OCI-LY7 (cell line): ENCODE measurements around the gene MINDY4. TPM values are rescaled to one million over a fixed set of nuclear protein-coding genes. Genes with fewer than 3 reads are reported as not detected.

Experiments
- BruUV-seq: library from RNA; stranded (reverse); fragments of 400-500 nt; replicated peaks from 2 replicates; lab custom pipeline; 2021; lab: Mats Ljungman, UMichigan
- CTCF ChIA-PET: fragments of 300-600 bp; sonication (Branson Sonifier 250); formaldehyde crosslinking; loops from one replicate; lab custom pipeline; 2022; ENCODE audit warnings: antibody characterized with exemption; ENCODE audit not compliant: unreplicated experiment; lab: Charles Lee
- POLR2A ChIA-PET: fragments of 300-600 bp; sonication (Branson Sonifier 250); formaldehyde crosslinking; loops from one replicate; lab custom pipeline; 2022; ENCODE audit warnings: antibody characterized with exemption; lab: Charles Lee
- DNase-seq: peaks from one replicate; pipeline ENCODE4 v3.0.0-alpha.2; 2015; ENCODE audit warnings: low spot score
- H2AFZ ChIP-seq: fragments of 200-600 bp; sonication (generic), shearing (Covaris generic); 2 replicates; pipeline ENCODE4 v1.6.1; 2014; ENCODE audit warnings: mild to moderate bottlenecking, antibody characterized with exemption, low read length, moderate library complexity
- H3K27ac ChIP-seq: fragments of 200-600 bp; sonication (generic); 2 replicates; pipeline ENCODE4 v1.5.1; 2014; ENCODE audit warnings: mixed run types, low read depth, mild to moderate bottlenecking, moderate library complexity, low read length, inconsistent platforms; ENCODE audit not compliant: poor library complexity, severe bottlenecking
- H3K36me3 ChIP-seq: fragments of 200-600 bp; sonication (generic); 2 replicates; pipeline ENCODE4 v1.6.1; 2014; ENCODE audit warnings: mild to moderate bottlenecking, antibody characterized with exemption, low read length, moderate library complexity, mixed read lengths; ENCODE audit not compliant: insufficient read depth
- H3K4me1 ChIP-seq: fragments of 200-600 bp; sonication (generic); 2 replicates; pipeline ENCODE4 v1.5.1; 2014; ENCODE audit warnings: mild to moderate bottlenecking, low read length; ENCODE audit not compliant: insufficient read depth, poor library complexity, severe bottlenecking
- H3K4me2 ChIP-seq: fragments of 200-600 bp; sonication (generic); 2 replicates; pipeline ENCODE4 v1.6.1; 2014; ENCODE audit warnings: mild to moderate bottlenecking, low read length
- H3K4me3 ChIP-seq: fragments of 200-600 bp; sonication (generic); 2 replicates; pipeline ENCODE4 v1.5.1; 2014; ENCODE audit warnings: mild to moderate bottlenecking, low read depth, low read length; ENCODE audit not compliant: poor library complexity, severe bottlenecking
- H3K79me2 ChIP-seq: fragments of 200-600 bp; sonication (generic); 2 replicates; pipeline ENCODE4 v1.6.1; 2016; ENCODE audit warnings: low read depth, mild to moderate bottlenecking, low read length, moderate library complexity, mixed read lengths; ENCODE audit not compliant: insufficient read depth
- H3K9me2 ChIP-seq: fragments of 200-600 bp; sonication (generic); 2 replicates; pipeline ENCODE4 v1.6.1; 2016; ENCODE audit warnings: mild to moderate bottlenecking, low read length, mixed read lengths; ENCODE audit not compliant: insufficient read depth
- H3K9me3 ChIP-seq: fragments of 200-600 bp; sonication (generic); 2 replicates; pipeline ENCODE4 v1.6.1; 2014; ENCODE audit warnings: mild to moderate bottlenecking, mixed run types, low read length, mixed read lengths
- H4K20me1 ChIP-seq: fragments of 200-600 bp; sonication (generic); 2 replicates; pipeline ENCODE4 v1.6.1; 2014; ENCODE audit warnings: mild to moderate bottlenecking, antibody characterized with exemption, low read length, moderate library complexity, mixed read lengths; ENCODE audit not compliant: insufficient read depth
- EZH2phosphoT487 ChIP-seq: fragments of 200-600 bp; sonication (generic); IDR thresholded peaks from 2 replicates; pipeline ENCODE4 v1.6.1; 2018; ENCODE audit warnings: low read depth, borderline replicate concordance, mild to moderate bottlenecking, mixed run types, antibody characterized with exemption, low read length, moderate library complexity, mixed read lengths
- intact Hi-C: fragments of 100-400 bp; cut with micrococcal nuclease; formaldehyde crosslinking; loops from one replicate; pipeline ENCODE4 v1.10.0; 2022; ENCODE audit not compliant: unreplicated experiment
- total RNA-seq, 2 experiments: library from RNA; depleted of rRNA in 1 of 2; stranded (reverse); fragments of >200 nt in 1 of 2; shearing (Covaris generic) in 1 of 2; gene quantifications; 2 replicates each; pipeline ENCODE4 v1.2.3, GENCODE V29; 2014 to 2022
- TF ChIP-seq, protein P1 (sequence below): fragments of 200-600 bp; sonication (generic); conservative IDR thresholded peaks from 2 replicates; pipeline ENCODE4 v1.5.1; 2014; ENCODE audit warnings: mild to moderate bottlenecking, antibody characterized with exemption, low read length, moderate library complexity, mixed read lengths

The MINDY4 gene
- total RNA-seq, 2 experiments from 2014 or later = 0.86 TPM; not detected in 1

DNA sequence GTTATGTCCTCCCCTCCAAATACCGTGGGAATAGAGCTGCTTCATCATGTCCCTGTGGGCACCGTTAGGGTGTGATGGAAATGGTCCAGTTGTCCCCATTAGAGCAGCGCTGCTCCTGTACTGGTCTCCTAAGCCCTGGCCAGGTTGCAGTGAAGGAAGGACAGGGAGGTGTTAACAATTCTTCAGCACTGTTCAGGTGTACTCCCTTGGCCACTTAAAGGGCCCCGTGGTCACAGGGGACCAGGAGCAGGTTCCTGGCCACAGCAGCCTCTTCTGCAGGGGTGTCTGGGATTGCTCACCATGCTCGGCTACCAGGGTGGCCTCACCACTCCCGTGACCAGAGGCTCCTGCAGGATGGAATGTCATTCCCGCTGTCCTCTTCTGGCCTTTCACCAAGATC is 65.8 kb downstream of the MINDY4 start:
- H3K4me2 ChIP-seq = no peak overlapping the region
- DNase-seq = no peak
- no peak overlapping the region for H2AFZ ChIP-seq
- TF ChIP-seq, protein P1, sequence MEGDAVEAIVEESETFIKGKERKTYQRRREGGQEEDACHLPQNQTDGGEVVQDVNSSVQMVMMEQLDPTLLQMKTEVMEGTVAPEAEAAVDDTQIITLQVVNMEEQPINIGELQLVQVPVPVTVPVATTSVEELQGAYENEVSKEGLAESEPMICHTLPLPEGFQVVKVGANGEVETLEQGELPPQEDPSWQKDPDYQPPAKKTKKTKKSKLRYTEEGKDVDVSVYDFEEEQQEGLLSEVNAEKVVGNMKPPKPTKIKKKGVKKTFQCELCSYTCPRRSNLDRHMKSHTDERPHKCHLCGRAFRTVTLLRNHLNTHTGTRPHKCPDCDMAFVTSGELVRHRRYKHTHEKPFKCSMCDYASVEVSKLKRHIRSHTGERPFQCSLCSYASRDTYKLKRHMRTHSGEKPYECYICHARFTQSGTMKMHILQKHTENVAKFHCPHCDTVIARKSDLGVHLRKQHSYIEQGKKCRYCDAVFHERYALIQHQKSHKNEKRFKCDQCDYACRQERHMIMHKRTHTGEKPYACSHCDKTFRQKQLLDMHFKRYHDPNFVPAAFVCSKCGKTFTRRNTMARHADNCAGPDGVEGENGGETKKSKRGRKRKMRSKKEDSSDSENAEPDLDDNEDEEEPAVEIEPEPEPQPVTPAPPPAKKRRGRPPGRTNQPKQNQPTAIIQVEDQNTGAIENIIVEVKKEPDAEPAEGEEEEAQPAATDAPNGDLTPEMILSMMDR = no peak
- TF ChIP-seq EZH2phosphoT487 = no peak
- CTCF ChIA-PET = no interaction called here
- no peak overlapping the region for H3K27ac ChIP-seq
- no peaks in the 10 kb centered on the region for H3K79me2 ChIP-seq
- H4K20me1 ChIP-seq = no peaks in the 10 kb centered on the region
- POLR2A ChIA-PET = no interaction called here
- H3K9me3 ChIP-seq = peaks cover 4% of the 10 kb centered on the region; the same call in 1 of the 2 replicates
- H3K9me2 ChIP-seq = no peaks in the 10 kb centered on the region
- intact Hi-C loops = no loop called here
- no TSS peak for BruUV-seq
- no peaks in the 10 kb centered on the region for H3K4me1 ChIP-seq
- no peak overlapping the region for H3K4me3 ChIP-seq
- no peaks in the 10 kb centered on the region for H3K36me3 ChIP-seq

DNA sequence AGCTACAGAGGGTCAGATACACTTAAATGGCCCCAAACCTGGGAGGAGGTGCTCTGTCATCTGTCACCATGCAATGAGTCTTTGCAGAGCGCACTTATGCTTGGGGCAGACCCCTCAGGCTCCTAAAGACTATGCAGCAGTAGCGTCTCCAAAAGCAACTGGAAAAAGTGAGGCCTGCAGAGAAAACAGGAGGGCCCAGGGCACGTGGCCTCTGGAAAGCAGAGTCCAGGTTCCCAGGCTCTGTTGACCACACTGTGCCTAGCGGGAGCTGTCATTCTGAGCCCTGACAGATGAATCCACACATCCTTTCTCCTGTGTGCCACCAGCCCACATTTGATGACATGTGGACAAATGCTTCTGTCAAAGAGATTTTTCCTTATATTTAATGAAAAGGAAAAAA is 66.4 kb downstream of the MINDY4 start:
- Histone ChIP-seq H4K20me1 (no peaks in the 10 kb centered on the region), H3K79me2 (no peaks in the 10 kb centered on the region), H3K36me3 (no peaks in the 10 kb centered on the region), H3K4me3 (no peak overlapping the region), H2AFZ (no peak overlapping the region), H3K9me2 (no peaks in the 10 kb centered on the region), H3K9me3 (peaks cover 4% of the 10 kb centered on the region; the same call in 1 of the 2 replicates), H3K4me1 (no peaks in the 10 kb centered on the region), H3K4me2 (no peak overlapping the region), H3K27ac (no peak overlapping the region)
- no TSS peak for BruUV-seq
- TF ChIP-seq, protein P1 = no peak
- TF ChIP-seq EZH2phosphoT487 = no peak
- ChIA-PET POLR2A (no interaction called here), CTCF (no interaction called here)
- intact Hi-C loops = no loop called here
- DNase-seq = no peak

DNA sequence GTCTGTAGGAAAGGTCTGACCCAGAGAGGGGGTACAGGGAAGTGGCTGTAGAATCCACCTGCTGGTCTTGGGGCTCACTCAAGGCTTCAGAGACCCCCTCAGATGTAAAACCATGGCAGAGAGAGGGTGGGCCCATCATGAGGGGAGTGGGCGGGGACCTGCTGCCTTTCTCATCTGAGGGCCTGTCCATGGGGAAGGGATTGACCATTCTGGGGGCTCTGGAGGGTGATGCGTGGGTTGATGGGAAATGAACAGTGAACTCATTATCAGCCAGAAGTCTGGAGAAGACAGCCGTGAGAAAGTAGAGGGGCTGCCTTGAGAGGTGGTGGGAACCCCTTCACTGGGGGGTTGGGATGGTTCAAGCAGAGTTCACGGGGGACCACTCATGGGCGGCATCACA is 66.8 kb downstream of the MINDY4 start:
- Histone ChIP-seq H3K36me3 (no peaks in the 10 kb centered on the region), H3K4me1 (no peaks in the 10 kb centered on the region), H3K27ac (no peak overlapping the region), H3K9me2 (no peaks in the 10 kb centered on the region), H3K9me3 (peaks cover 2% of the 10 kb centered on the region; the same call in 1 of the 2 replicates), H3K79me2 (no peaks in the 10 kb centered on the region), H3K4me3 (no peak overlapping the region), H2AFZ (no peak overlapping the region), H4K20me1 (no peaks in the 10 kb centered on the region), H3K4me2 (no peak overlapping the region)
- ChIA-PET CTCF (no interaction called here), POLR2A (no interaction called here)
- intact Hi-C loops = no loop called here
- no peak for DNase-seq
- no TSS peak for BruUV-seq
- no peak for TF ChIP-seq EZH2phosphoT487
- TF ChIP-seq, protein P1 = no peak
